IMR-90 (cell line): ENCODE measurements around the gene EPAS1. TPM values are rescaled to one million over a fixed set of nuclear protein-coding genes. Genes with fewer than 3 reads are reported as not detected.

Experiments
- ATAC-seq: fragments of 200-7000 bp; cut with Tn5 transposase; 2 replicates; pipeline ENCODE4 v1.9.1; 2020; ENCODE audit warnings: low read depth, mild to moderate bottlenecking, moderate library complexity
- BruUV-seq: library from RNA; stranded (reverse); fragments of 400-500 nt; replicated peaks from 2 replicates; lab custom pipeline; 2021; lab: Mats Ljungman, UMichigan
- CTCF ChIA-PET: fragments of 300-600 bp; formaldehyde crosslinking; extraction: SDS; loops from one replicate; lab custom pipeline; 2021; ENCODE audit warnings: antibody characterized with exemption; lab: Yijun Ruan, JAX
- POLR2A ChIA-PET: fragments of 300-600 bp; sonication (Branson Sonifier 250); formaldehyde crosslinking; loops from one replicate; lab custom pipeline; 2022; ENCODE audit warnings: antibody characterized with exemption; ENCODE audit not compliant: unreplicated experiment; lab: Charles Lee
- DNase-seq: peaks from one replicate; pipeline ENCODE4 v3.0.0; 2013
- H2AFZ ChIP-seq: replicated peaks from 2 replicates; pipeline ENCODE3; 2013; ENCODE audit warnings: low read length, mild to moderate bottlenecking; ENCODE audit not compliant: poor library complexity
- H2AK5ac ChIP-seq: 2 replicates; pipeline ENCODE4 v1.6.1; 2013; ENCODE audit warnings: low read depth, low read length, inconsistent platforms
- H2AK9ac ChIP-seq: replicated peaks from 2 replicates; pipeline ENCODE3; 2013; ENCODE audit warnings: mild to moderate bottlenecking, low read depth, low read length, moderate library complexity; ENCODE audit not compliant: poor library complexity
- H2BK120ac ChIP-seq: 2 replicates; pipeline ENCODE4 v1.6.1; 2013; ENCODE audit warnings: low read depth, low read length, inconsistent platforms
- H2BK15ac ChIP-seq: 3 replicates; pipeline ENCODE4 v1.6.1; 2013; ENCODE audit warnings: low read depth, low read length, inconsistent platforms
- H2BK20ac ChIP-seq: 2 replicates; pipeline ENCODE4 v1.6.1; 2013; ENCODE audit warnings: low read depth, mild to moderate bottlenecking, inconsistent platforms, low read length, moderate library complexity
- H2BK5ac ChIP-seq: 2 replicates; pipeline ENCODE4 v1.6.1; 2013; ENCODE audit warnings: mild to moderate bottlenecking, low read depth, low read length, inconsistent platforms; ENCODE audit not compliant: poor library complexity, severe bottlenecking
- H3K14ac ChIP-seq: replicated peaks from 2 replicates; pipeline ENCODE4 v1.6.1; 2013; ENCODE audit warnings: low read depth, low read length, inconsistent platforms
- H3K18ac ChIP-seq: 2 replicates; pipeline ENCODE4 v1.6.1; 2013; ENCODE audit warnings: low read depth, low read length, control low read depth
- H3K23ac ChIP-seq: 2 replicates; pipeline ENCODE4 v1.6.1; 2013; ENCODE audit warnings: low read depth, low read length, inconsistent platforms
- H3K27ac ChIP-seq: 2 replicates; pipeline ENCODE4 v1.5.1; 2013; ENCODE audit warnings: mild to moderate bottlenecking, control low read depth, low read length; ENCODE audit not compliant: insufficient read depth
- H3K27me3 ChIP-seq: 2 replicates; pipeline ENCODE4 v1.6.1; 2013; ENCODE audit warnings: low read length; ENCODE audit not compliant: control insufficient read depth, insufficient read depth
- H3K36me3 ChIP-seq: 2 replicates; pipeline ENCODE4 v1.6.1; 2013; ENCODE audit warnings: low read length, mixed read lengths; ENCODE audit not compliant: control insufficient read depth, insufficient read depth
- H3K4ac ChIP-seq: 2 replicates; pipeline ENCODE4 v1.6.1; 2013; ENCODE audit warnings: low read depth, low read length, inconsistent platforms
- H3K4me1 ChIP-seq: 2 replicates; pipeline ENCODE4 v1.6.1; 2013; ENCODE audit warnings: low read length, mixed read lengths; ENCODE audit not compliant: control insufficient read depth, insufficient read depth
- H3K4me2 ChIP-seq: 2 replicates; pipeline ENCODE4 v1.6.1; 2013; ENCODE audit warnings: low read depth, mild to moderate bottlenecking, control low read depth, low read length, moderate library complexity
- H3K4me3 ChIP-seq: 2 replicates; pipeline ENCODE4 v1.5.1; 2013; ENCODE audit warnings: low read depth, mild to moderate bottlenecking, control low read depth, low read length, moderate library complexity; ENCODE audit not compliant: insufficient read depth
- H3K56ac ChIP-seq: 2 replicates; pipeline ENCODE4 v1.6.1; 2013; ENCODE audit warnings: low read length, inconsistent platforms; ENCODE audit not compliant: insufficient read depth; ENCODE audit errors: extremely low read depth
- H3K79me1 ChIP-seq, 2 experiments: 2 replicates each; pipeline ENCODE4 v1.6.1; 2013; ENCODE audit warnings: low read length in 2 of 2, inconsistent platforms in 1 of 2, low read depth in 1 of 2
- H3K9ac ChIP-seq: 2 replicates; pipeline ENCODE4 v1.6.1; 2013; ENCODE audit warnings: low read depth, low read length, control low read depth
- H3K9me1 ChIP-seq: 2 replicates; pipeline ENCODE4 v1.6.1; 2013; ENCODE audit warnings: low read length, inconsistent platforms; ENCODE audit not compliant: insufficient read depth
- H3K9me3 ChIP-seq: 2 replicates; pipeline ENCODE4 v1.6.1; 2013; ENCODE audit warnings: low read length; ENCODE audit not compliant: control insufficient read depth, insufficient read depth
- H4K20me1 ChIP-seq: 2 replicates; pipeline ENCODE4 v1.6.1; 2013; ENCODE audit warnings: low read length, inconsistent platforms; ENCODE audit not compliant: insufficient read depth
- H4K5ac ChIP-seq: 2 replicates; pipeline ENCODE4 v1.6.1; 2013; ENCODE audit warnings: mild to moderate bottlenecking, low read depth, low read length, control low read depth
- H4K8ac ChIP-seq, 2 experiments: 2 replicates each; pipeline ENCODE4 v1.6.1; 2013; ENCODE audit warnings: low read depth in 2 of 2, low read length in 2 of 2, control low read depth in 1 of 2, inconsistent platforms in 1 of 2
- H4K91ac ChIP-seq: 2 replicates; pipeline ENCODE4 v1.6.1; 2013; ENCODE audit warnings: low read depth, low read length, inconsistent platforms; ENCODE audit not compliant: insufficient read depth
- CTCF ChIP-seq: conservative IDR thresholded peaks from 2 replicates; pipeline ENCODE4 v1.5.1; 2012; ENCODE audit warnings: mild to moderate bottlenecking, low read depth, low read length, improper control_type of control experiment
- ELK1 ChIP-seq: fragments of 150-350 bp; IDR thresholded peaks from 2 replicates; pipeline ENCODE4 v1.6.1; 2016; ENCODE audit warnings: low read depth, mild to moderate bottlenecking, low read length, moderate library complexity, borderline replicate concordance
- FOS ChIP-seq: fragments of 150-350 bp; IDR thresholded peaks from 2 replicates; pipeline ENCODE4 v1.6.1; 2016; ENCODE audit warnings: low read depth, low read length
- POLR2A ChIP-seq: IDR thresholded peaks from 2 replicates; pipeline ENCODE4 v1.6.1; 2012; ENCODE audit warnings: mild to moderate bottlenecking, low read depth, low read length
- WGBS, 2 experiments: methylation state at CpG; one replicate each; pipeline versions ENCODE4 v1.1.5 to v1.1.7; 2013; ENCODE audit warnings: missing lambda C conversion rate in 2 of 2; ENCODE audit not compliant: insufficient read length in 1 of 2; ENCODE audit errors: extremely low coverage in 2 of 2; 5-methylcytosine and 5-hydroxymethylcytosine counted together
- dilution Hi-C: fragments of 300-500 bp; cut with HindIII; formaldehyde crosslinking; loops from one replicate; pipeline ENCODE4 v1.14.3; 2018; ENCODE audit warnings: low sequenced_read_pairs; ENCODE audit not compliant: unreplicated experiment
- in situ Hi-C: fragments of 300-500 bp; cut with MboI; formaldehyde crosslinking; loops from 3 replicates; pipeline ENCODE4 v1.14.3; 2019; ENCODE audit warnings: low sequenced_read_pairs, inconsistent platforms, mixed read lengths
- intact Hi-C: fragments of 100-400 bp; cut with micrococcal nuclease; formaldehyde crosslinking; loops from 2 replicates; pipeline ENCODE4 v1.10.0; 2022
- polyA plus RNA-seq, 3 experiments: library from polyadenylated mRNA; depleted of rRNA; stranded (reverse); fragments of >200 nt; gene quantifications; 2 replicates each; pipeline ENCODE4 v1.2.3, GENCODE V29; 2012; ENCODE audit warnings: low replicate concordance in 1 of 3
- total RNA-seq: library from RNA; depleted of rRNA; stranded (reverse); fragments of >200 nt; gene quantifications from 2 replicates; pipeline ENCODE4 v1.2.3, GENCODE V29; 2012

The EPAS1 gene
- total and polyA plus RNA-seq, 2 of the 4 experiments (the other 2 are of a cell fraction), result 40.7 to 120 TPM

- WGBS, 2 experiments, result 87% methylated on average over 5 of the region's 10 CpGs; no CpG with 5 or more reads in 1 of the 2 experiments
- Histone ChIP-seq H2BK5ac (no peak overlapping the region), H3K4ac (no peak overlapping the region), H3K9me3 (no peaks in the 10 kb centered on the region), H3K27me3 (no peaks in the 10 kb centered on the region), H2AK5ac (no peak overlapping the region), H3K9ac (no peak overlapping the region), H3K4me1 (no peaks in the 10 kb centered on the region), H3K9me1 (peaks cover 13% of the 10 kb centered on the region), H3K4me3 (no peak overlapping the region), H3K36me3 (peaks cover 86% of the 10 kb centered on the region), H2AK9ac (no peak overlapping the region), H4K91ac (no peak overlapping the region), H4K8ac (no peak overlapping the region), H4K20me1 (peaks cover 73% of the 10 kb centered on the region), H3K56ac (no peak overlapping the region), H2BK120ac (no peak overlapping the region), H3K27ac (no peak overlapping the region), H4K5ac (no peak overlapping the region), H3K18ac (no peak overlapping the region), H2AFZ (no peak overlapping the region), H3K79me1 (peaks cover 47 to 97% of the 10 kb centered on the region in 2 experiments; a peak in 3 of 4 replicates), H2BK20ac (no peak overlapping the region), H2BK15ac (no peak overlapping the region), H3K14ac (no peak overlapping the region), H3K4me2 (no peak overlapping the region), H3K23ac (no peak overlapping the region)
- no peak for TF ChIP-seq ELK1
- no peak for TF ChIP-seq POLR2A
- TF ChIP-seq CTCF, result no peak
- no peak for TF ChIP-seq FOS
- ChIA-PET CTCF (no interaction called here), POLR2A (no interaction called here)
- in situ Hi-C loops (loop anchor here (25.0 kb wide), 1 partner anchor 339 kb away; no protein-coding TSS in a partner anchor), dilution Hi-C loops (no loop called here), intact Hi-C loops (loop anchor here (5.0 kb wide), 1 partner anchor 719 kb away; no protein-coding TSS in a partner anchor)
- ATAC-seq (no peak), DNase-seq (no peak)
- no TSS peak for BruUV-seq
These were observed 54.5 kb downstream of the EPAS1 start for GRCh38 chr2:46351750-46352138.
